ENCODE data around the gene LMLN.

LMLN gene

GRCh38 chr3:197936819-197937384 lies 23.1 kb upstream of the LMLN start:
- DNase-seq, result no peak
- Histone ChIP-seq H3K4me3 (ENCODE audit: low read depth, low read length) (no peak overlapping the region), H3K4me1 (no peaks in the 10 kb centered on the region), H3K9me3 (no peaks in the 10 kb centered on the region), H3K36me3 (no peaks in the 10 kb centered on the region), H3K27me3 (no peaks in the 10 kb centered on the region)
- no peak for TF ChIP-seq CTCF (IDR thresholded peaks at IDR 0.05; ENCODE audit: low read depth, low read length)

- no peaks in the 10 kb centered on the region for H3K4me1 ChIP-seq
- no peak for DNase-seq
- no peaks in the 10 kb centered on the region for H3K9me3 ChIP-seq
These were observed 19.2 kb upstream of the LMLN start for GRCh38 chr3:197940745-197941384.

GRCh38 chr3:197942956-197943556 lies 17.0 kb upstream of the LMLN start:
- peak; percentile 30 for DNase-seq
- H3K27me3 ChIP-seq, result peaks cover 6% of the 10 kb centered on the region
- H3K4me3 ChIP-seq (ENCODE audit: low read depth, low read length), result no peak overlapping the region
- peak; percentile 85 for TF ChIP-seq CTCF (IDR thresholded peaks at IDR 0.05; ENCODE audit: low read depth, low read length)
- H3K4me1 ChIP-seq, result no peaks in the 10 kb centered on the region
- no peaks in the 10 kb centered on the region for H3K36me3 ChIP-seq
- H3K9me3 ChIP-seq, result no peaks in the 10 kb centered on the region

More at GRCh38 chr3:197940745-197941384, 19.2 kb upstream of the LMLN start:
- TF ChIP-seq CTCF (IDR thresholded peaks at IDR 0.05; ENCODE audit: low read depth, low read length), result no peak
- no peaks in the 10 kb centered on the region for H3K36me3 ChIP-seq
- no peak overlapping the region for H3K4me3 ChIP-seq (ENCODE audit: low read depth, low read length)
- H3K27me3 ChIP-seq, result no peaks in the 10 kb centered on the region

GRCh38 chr3:197949191-197949777 lies 10.7 kb upstream of the LMLN start:
- Histone ChIP-seq H3K36me3 (peaks cover 39% of the 10 kb centered on the region), H3K27me3 (peaks cover 6% of the 10 kb centered on the region), H3K9me3 (no peaks in the 10 kb centered on the region), H3K4me3 (ENCODE audit: low read depth, low read length) (peak overlapping the region; percentile 79), H3K4me1 (no peaks in the 10 kb centered on the region; the same call in 1 of the 2 replicates)
- no peak for DNase-seq
- TF ChIP-seq CTCF (IDR thresholded peaks at IDR 0.05; ENCODE audit: low read depth, low read length), result no peak

- Histone ChIP-seq H3K4me1 (no peaks in the 10 kb centered on the region; the same call in 1 of the 2 replicates), H3K9me3 (no peaks in the 10 kb centered on the region)
- TF ChIP-seq CTCF (IDR thresholded peaks at IDR 0.05; ENCODE audit: low read depth, low read length), result no peak
These were observed 10.0 kb upstream of the LMLN start, which contains the start of gene RPL35A for GRCh38 chr3:197949778-197950676. Gene RPL35A (plus strand): TSS chr3:197950190. CDS start chr3:197950968, 778 bp downstream.

More at GRCh38 chr3:197949778-197950676, 10.0 kb upstream of the LMLN start, which contains the start of gene RPL35A:
- Histone ChIP-seq H3K4me3 (ENCODE audit: low read depth, low read length) (peak within 1 kb of the TSS; percentile 79), H3K36me3 (peaks cover 46% of the 10 kb centered on the region), H3K27me3 (peaks cover 6% of the 10 kb centered on the region)
- DNase-seq, result peak; percentile 86

Data from BE2C (cell line).